ENCODE results near the gene ULK3.
A peak's percentile ranks its signal among the peaks of the same experiment; 100 is the strongest.

The ULK3 gene

DNA sequence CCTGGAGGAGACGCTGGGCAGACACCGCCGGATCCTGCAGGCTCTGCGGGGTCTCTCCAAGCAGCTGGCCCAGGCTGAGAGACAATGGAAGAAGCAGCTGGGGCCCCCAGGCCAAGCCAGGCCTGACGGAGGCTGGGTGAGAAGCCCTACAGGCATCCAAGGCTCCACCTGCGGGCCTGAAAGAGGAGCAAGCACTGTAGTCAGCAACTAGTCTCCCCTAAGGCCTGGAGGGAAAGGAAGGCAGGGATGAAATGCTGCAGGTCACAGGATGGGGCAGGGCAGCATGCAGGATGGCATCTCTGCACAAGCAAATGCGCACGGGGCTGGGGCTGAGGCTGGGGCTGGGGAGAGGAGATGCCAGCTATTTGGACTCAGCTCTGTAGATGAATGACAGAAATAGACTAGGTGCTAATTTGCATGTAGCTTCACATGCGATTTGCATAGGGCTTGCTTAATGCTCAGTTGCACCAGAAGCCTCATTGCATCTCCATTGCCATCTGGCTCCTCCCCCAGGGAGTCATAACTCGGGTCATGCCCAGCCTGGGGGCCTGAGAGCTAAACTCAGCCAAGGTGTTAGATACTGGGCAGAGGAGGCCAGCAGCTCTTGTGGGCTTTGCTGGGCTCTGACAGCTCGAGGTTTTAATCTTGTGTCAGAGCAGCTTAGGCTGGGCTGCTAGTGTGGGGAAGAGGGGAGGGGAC is 21.7 kb downstream of the ULK3 start:
- DNase-seq (ENCODE audit: low spot score), result no peak

DNA sequence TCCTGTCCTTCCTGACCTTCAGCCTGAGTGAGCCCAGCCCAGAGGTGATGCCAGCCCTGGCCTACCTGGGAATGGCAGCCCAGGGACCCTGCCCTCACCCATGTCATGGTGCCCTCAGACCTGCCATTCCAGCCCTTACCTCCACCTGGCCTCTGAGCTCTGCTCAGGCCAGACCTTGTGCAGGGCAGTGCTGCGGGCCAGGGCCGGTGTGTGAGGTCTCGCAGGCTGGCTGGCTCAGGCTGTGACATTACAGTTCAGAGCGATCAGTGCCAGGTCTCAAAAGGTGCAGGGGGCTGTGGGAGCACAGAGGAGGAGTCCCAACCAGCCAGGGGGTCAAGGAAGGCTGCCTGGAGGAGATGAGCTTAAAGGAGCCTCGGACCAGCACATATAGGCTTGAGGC is 22.9 kb downstream of the ULK3 start:
- no peak for DNase-seq (ENCODE audit: low spot score)

DNA sequence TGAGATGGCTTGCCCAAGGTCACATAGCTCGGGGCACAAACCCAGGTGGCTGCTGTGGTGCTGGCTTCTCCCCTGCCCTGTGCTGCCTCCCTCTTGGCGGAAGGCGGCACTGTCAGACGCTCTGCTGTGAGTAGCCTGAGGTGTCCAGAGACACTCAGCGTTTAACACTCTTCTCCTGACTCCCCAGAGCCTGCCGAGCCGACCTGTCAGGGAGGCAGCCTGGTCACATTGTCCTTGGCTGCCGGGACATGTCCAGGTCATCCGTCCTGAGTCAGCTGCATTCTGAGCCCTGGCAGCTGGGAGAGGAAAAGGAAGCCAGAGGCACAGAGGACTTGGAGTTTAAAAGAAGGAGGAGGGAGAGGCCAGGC is 25.6 kb downstream of the ULK3 start:
- no peak for DNase-seq (ENCODE audit: low spot score)

DNA sequence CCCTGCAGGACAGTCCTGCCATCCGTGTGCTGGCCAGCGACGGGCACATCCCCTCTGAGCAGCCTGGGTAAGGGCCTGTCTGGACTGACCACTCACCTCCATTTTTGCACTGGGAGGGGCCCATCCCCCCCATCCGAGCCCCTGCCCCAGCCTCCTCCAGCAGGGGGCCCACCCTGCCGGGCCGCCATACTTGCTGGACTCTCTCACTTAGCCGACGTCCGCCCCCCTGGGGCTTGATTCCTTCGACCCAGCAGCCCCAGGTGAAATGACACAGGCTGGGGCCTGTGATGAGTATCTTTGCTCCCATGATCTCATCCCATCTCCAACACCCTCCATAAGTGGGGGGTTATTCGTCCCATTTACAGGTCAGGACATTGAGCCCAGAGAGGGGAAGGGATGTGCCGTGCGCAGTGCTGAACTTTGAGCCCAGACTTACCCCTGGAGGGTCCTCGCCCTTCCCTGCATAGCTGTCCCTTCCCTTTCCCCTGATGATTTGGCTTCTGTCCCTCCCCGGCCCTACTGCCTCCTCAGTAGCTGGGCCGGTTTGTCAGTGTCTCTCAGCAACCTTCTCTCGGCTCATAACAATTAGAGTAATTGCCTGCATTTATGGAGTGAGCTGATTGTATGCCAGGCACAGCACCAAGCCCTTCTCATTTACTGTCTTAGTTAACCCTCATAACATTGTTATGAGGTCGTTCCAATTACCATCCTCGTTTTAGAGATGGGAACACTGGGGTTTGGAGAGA is 26.2 kb downstream of the ULK3 start:
- DNase-seq (ENCODE audit: low spot score), result no peak

DNA sequence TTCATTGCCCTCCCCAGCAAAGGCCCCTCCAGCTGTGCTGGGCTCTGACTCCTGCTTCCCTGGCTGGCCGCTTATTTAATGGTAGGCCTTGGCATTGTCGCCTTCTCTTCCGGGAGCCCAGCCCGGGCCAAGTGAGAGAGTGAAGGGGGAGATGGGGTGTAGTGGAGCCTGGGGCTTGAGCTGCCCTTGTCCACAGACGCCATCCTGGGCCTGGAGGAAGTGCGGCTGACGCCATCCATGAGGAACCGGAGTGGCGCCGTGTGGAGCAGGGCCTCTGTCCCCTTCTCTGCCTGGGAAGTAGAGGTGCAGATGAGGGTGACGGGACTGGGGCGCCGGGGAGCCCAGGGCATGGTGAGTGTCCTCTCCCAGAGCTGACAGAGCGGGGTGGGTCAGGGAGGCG is 27.0 kb downstream of the ULK3 start:
- DNase-seq (ENCODE audit: low spot score), result no peak

DNA sequence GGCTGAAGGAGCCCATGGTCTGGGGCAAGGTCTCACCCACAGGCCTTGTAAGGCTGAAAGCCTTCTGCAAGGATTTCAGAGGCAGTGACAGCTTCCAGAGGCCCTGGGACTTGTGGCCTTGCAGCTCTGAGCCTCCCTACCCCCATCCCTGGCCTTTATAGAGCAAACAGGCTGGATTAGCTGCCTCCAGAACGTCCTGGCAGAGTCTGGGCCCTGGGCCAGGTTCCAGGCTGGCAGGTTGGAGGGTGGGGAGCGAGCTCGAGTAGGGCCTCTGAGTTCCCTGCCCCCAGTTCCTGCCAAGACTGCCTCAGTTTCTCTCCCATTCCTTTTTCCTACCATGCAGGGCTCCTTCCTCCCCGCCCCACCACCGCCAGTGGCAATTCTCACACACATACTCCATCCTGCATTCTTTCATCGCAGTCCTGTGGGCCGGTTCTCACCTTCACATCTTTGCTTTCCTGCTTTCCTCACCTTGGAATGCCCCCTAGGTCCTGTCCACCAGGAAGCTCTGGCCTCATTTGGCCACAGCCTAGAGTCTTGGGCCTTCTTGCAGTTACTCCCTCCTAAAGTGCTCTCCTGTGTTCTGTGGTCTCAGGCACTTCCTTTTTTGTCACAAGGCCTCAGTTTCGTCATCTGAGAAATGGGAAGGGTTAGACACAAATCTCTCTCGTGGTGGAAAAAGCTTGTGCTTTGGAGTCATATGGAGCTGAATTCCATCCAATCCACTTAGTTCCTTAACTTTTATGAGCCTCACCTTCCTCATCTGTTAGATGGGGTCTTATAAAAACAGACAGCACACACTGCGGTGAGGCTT is 27.6 kb downstream of the ULK3 start:
- DNase-seq (ENCODE audit: low spot score), result no peak

DNA sequence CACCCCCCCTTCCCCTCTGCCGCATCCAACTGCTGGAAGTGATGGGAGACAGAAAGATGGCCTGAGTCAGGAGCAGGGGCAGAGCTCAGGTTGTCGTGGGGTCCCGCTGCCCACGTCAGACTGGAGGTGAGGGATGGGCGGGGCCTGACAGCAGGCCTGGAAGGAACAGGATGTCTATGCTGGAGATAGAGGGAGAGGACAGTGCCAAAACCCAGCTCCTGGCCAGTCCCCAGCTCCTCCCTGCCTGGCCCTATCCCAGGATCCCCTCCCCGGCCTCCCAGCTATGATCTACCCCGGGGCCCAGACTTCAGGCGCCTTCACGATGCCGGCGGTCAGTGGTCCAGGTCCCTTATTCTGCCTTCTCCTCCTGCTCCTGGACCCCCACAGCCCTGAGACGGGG is 30.4 kb downstream of the ULK3 start, which contains the start of gene LMAN1L:
LMAN1L (plus strand) TSS at position 303 of the 400 bp plus-strand sequence; CDS start at position 323, 20 bp downstream.
- DNase-seq (ENCODE audit: low spot score), result no peak

DNA sequence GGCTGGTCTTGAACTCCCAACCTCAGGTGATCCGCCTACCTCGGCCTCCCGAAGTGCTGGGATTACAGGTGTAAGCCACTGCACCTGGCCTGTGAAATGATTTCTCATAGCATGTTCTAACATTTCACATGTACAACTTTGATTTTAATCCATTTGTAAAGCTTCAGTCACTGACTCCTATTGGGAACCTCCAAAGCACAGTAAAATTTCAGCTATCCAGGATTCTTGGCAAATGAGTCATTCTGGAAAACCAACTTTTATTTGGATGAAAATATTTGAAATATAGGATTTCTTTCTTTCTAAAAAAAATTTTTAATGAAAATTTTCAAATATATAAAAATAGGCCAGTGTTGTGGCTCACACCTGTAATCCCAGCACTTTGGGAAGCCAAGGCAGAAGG is 33.0 kb downstream of the ULK3 start:
- no peak for DNase-seq (ENCODE audit: low spot score)

DNA sequence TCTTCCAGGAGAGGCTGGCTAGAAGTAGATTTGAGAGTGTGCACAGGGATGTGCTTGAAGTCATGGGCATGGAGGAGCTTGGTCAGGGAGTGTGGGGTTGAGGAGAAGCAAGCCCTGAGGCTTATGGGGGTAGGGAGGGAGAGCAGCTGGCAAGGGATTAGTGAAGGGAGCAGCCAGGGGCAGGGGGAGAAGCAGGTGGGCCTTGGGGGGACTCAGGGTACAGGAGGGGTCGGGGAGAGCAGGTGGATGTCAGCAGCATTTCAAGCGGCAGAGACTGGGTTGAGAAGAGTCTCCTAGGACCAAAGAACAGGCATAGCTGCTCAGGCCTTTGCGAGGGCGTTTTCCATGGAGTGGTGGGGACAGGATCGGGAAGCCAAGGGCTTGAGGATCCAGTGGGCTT is 33.7 kb downstream of the ULK3 start:
- DNase-seq (ENCODE audit: low spot score), result no peak

DNA sequence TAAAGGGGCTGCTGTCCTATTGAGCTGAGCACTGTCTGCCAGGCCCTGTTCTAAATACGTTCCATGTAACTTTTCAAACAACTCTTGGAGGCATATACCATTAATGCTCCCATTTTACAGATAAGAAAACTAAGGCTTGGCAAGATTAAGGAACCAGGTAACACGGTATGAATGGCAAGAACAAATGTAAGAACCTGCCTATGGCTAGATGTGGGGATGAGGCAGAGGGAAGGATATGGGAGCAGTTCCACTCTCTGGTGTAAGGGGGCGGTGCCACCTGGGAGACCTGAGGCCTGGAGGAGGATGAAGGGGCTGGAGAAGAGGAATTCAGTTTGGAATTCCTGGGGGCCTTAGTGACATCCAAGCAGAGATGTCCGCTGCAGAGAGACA is 34.1 kb downstream of the ULK3 start:
- DNase-seq (ENCODE audit: low spot score), result no peak

DNA sequence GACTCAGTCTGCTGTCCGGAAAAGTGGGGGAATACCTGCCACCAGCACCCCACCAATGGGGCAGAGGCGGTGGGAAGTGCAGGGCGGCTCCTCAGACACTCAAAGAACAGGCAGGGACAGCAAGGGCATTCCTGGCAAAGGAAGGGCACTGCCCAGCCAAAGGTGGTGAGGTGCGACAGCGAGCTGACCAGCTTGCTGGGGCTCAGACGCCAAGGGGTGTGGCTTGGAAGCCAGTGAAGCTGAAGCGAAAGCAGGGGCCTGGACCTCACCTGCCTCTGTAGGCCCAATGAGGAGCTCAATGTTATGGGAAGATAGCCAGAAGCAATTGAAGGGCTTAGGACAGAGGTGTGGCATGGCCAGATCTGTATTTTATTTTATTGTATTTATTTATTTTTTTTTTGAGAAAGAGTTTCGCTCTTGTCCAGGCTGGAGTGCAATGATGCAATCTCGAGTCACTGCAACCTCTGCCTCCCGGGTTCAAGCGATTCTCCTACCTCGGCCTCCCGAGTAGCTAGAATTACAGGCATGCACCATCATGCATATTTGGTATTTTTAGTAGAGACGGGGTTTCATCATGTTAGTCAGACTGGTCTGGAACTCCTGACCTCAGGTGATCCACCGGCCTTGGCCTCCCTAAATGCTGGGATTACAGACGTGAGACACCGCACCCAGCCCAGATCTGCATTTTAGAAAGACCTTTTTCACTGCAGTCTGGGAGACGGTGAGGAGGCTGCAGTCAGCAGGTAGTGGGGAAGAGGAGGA is 34.7 kb downstream of the ULK3 start:
- DNase-seq (ENCODE audit: low spot score), result no peak

DNA sequence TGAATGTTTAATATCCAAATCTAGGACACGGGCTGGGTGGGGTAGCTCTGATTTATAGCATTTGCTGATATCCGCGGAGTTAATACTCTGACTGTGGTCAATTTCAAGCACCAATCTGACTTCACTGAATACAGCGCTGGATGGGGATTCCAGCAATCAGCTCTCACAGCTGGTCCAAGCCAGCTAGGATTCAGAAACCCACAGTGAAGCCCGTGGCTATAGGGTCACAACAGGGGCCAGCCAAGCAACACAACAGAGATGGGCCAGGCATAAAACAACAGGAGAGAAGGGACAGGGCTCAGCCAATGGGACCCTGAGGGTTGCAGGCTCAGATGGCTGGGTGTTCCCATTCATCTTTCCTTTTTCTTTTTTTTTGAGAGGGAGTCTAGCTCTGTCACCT is 35.7 kb downstream of the ULK3 start:
- no peak for DNase-seq (ENCODE audit: low spot score)

DNA sequence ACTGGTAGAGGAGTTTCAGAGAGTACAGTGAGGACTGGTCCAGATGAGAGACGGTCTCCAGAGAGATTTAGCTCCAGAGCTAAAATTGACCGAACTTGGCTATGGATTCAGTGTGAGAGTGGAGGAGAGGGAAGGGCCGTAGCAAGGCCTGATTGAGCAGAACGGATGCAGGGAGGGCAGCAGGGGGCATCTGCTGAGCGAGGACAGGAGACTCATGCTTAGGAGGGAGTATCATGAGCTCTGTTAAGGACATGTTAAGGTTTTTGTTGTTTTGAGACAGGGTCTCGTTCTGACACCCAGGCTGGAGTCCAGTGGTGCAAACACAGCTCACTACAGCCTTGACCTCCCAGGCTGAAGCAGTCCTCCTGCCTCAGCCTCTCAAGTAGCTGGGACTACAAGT is 38.0 kb downstream of the ULK3 start:
- DNase-seq (ENCODE audit: low spot score), result no peak

DNA sequence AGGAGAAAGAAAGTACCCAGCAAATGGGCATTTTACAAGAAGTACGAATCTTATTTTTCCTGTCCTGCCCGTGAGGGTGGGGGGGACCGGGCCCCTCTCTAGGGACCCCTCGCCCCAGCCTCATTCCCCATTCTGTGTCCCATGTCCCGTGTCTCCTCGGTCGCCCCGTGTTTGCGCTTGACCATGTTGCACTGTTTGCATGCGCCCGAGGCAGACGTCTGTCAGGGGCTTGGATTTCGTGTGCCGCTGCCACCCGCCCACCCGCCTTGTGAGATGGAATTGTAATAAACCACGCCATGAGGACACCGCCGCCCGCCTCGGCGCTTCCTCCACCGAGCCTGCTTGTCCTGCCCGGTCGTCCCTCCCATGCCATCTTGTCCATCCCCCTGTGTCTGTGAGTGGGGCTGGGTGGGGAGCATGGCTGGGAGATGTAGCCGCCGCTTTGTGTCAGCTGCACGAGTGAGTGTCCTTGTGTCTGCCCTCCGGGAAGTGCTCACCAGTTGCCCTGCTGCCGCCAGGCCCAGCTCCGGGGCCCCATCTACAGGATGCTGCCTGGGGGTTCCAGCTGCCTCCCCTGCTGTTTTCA is 40.0 kb downstream of the ULK3 start:
- DNase-seq (ENCODE audit: low spot score), result no peak

DNA sequence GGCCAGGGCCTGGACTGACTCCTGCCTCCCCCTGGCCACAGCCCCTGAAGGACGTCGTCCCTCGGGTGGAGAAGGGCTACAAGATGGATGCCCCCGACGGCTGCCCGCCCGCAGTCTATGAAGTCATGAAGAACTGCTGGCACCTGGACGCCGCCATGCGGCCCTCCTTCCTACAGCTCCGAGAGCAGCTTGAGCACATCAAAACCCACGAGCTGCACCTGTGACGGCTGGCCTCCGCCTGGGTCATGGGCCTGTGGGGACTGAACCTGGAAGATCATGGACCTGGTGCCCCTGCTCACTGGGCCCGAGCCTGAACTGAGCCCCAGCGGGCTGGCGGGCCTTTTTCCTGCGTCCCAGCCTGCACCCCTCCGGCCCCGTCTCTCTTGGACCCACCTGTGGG is 40.7 kb downstream of the ULK3 start:
- DNase-seq (ENCODE audit: low spot score), result no peak

DNA sequence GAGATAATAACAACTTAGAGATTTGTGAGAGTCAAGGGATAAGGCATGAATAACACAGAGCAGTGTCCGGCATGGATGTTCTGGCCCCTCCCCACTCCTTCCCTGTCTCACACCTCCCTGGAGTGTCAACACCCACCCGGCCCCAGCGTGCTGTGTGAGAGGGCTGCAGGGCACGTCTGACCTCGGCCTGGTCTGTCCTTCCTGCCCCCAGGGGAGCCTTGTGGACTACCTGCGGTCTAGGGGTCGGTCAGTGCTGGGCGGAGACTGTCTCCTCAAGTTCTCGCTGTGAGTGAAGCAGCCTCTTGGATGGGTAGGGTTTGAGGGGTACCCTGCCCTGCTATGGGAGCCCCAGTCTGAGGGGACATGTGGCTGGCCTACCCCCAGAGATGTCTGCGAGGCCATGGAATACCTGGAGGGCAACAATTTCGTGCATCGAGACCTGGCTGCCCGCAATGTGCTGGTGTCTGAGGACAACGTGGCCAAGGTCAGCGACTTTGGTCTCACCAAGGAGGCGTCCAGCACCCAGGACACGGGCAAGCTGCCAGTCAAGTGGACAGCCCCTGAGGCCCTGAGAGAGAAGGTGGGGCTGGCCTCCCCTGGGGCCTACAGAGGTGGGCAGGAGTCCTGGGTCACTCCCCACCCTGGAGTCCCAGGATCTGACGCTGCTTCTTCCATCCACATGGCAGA is 41.5 kb downstream of the ULK3 start:
- DNase-seq (ENCODE audit: low spot score), result no peak

DNA sequence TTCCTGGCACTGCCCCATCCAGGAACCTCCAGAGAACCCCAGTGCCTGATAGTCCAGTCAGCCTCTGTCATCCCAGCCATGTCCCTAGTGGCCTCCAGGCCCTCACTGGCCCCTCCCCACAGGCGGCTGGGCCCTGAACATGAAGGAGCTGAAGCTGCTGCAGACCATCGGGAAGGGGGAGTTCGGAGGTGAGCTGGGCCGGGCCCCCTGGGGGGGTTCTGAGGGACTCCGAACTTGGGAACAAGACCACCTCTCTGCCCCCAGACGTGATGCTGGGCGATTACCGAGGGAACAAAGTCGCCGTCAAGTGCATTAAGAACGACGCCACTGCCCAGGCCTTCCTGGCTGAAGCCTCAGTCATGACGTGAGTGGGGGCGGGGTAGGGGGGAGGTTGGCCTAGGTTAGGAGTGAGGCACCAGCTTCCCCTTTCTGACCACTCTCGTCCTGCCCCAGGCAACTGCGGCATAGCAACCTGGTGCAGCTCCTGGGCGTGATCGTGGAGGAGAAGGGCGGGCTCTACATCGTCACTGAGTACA is 42.3 kb downstream of the ULK3 start:
- no peak for DNase-seq (ENCODE audit: low spot score)

DNA sequence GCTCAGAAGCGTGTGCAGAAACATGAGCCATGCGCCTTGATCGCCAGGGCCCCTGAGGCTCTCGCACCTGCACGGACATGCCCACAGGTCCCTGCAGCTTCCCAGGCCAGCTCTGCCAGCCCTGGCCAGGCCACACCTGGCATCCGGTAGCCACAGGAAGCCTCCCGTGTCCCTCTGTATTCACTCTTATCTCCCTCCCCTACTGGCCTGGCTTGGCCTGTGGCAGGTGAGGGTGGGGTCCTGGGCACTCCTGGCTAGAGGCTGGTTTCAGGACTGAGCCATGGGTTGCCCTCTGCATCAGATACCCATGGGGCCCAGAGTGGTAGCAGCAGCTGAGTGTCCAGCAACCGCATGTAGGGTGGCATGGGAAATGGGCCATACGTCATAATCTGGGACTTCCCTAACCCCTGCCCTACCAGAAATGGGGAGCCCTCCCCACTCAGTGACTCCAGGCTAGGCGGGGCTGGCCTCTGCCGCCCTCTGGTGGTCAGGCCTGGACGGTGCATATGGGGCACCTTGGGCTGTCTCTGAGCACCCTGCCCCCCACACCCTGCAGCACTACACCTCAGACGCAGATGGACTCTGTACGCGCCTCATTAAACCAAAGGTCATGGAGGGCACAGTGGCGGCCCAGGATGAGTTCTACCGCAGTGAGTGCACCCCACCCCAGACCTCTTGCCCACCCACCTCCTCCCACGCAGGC is 42.9 kb downstream of the ULK3 start:
- peak; percentile 85 for DNase-seq (ENCODE audit: low spot score)

DNA sequence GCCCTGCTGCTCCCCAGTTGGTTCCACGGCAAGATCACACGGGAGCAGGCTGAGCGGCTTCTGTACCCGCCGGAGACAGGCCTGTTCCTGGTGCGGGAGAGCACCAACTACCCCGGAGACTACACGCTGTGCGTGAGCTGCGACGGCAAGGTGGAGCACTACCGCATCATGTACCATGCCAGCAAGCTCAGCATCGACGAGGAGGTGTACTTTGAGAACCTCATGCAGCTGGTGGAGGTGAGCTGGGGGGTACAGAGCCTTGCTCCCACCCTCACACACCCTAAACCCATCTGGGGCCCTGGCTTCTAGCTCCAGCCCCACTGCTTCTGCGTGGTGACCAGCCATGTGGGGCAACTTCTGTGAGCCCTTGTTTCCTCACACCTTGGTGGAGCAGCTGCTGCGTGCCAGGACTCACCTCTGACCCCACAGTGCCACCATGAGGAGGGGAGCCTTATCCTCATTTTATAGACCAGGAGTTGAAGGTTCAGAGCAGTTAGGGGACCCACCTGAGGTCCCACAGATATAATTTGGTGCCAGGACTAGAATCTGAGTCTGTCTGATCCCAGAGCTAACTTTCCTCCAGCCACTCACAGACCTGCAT is 43.6 kb downstream of the ULK3 start:
- DNase-seq (ENCODE audit: low spot score), result no peak

Measured in CD4-positive, alpha-beta T cell treated with Interleukin-6 at 100 ng/mL for 8 hours (primary cell).